GM12878 (cell line): ENCODE results near the gene MARS1. TPM values are rescaled to one million over a fixed set of nuclear protein-coding genes. Genes with fewer than 3 reads are reported as not detected.

Experiments
- CHD2 ChIP-seq: IDR thresholded peaks from 2 replicates; pipeline ENCODE4 v1.6.1; 2011; ENCODE audit warnings: low read depth, low read length, improper control_type of control experiment, borderline replicate concordance
- EED ChIP-seq: sonication (generic); IDR thresholded peaks from 2 replicates; pipeline ENCODE4 v1.6.1; 2016; ENCODE audit warnings: antibody characterized with exemption, low read depth
- FOXM1 ChIP-seq: IDR thresholded peaks from 2 replicates; pipeline ENCODE4 v1.6.1; 2012; ENCODE audit warnings: low read depth, mild to moderate bottlenecking, inconsistent platforms, low read length, moderate library complexity
- HDGF ChIP-seq: fragments of 450-650 bp; IDR thresholded peaks from 2 replicates; pipeline ENCODE4 v1.6.1; 2016; ENCODE audit warnings: antibody characterized with exemption
- IKZF2 ChIP-seq, 2 experiments: fragments of 450-650 bp; IDR thresholded peaks; 2 replicates each; pipeline ENCODE4 v1.6.1; 2017; ENCODE audit warnings: mild to moderate bottlenecking in 2 of 2, moderate library complexity in 2 of 2
- KAT2A ChIP-seq: conservative IDR thresholded peaks from 2 replicates; pipeline ENCODE4 v1.6.1; 2011; ENCODE audit warnings: low read depth, low read length; ENCODE audit not compliant: control insufficient read depth
- KLF5 ChIP-seq: fragments of 450-650 bp; IDR thresholded peaks from 2 replicates; pipeline ENCODE4 v1.6.1; 2014; ENCODE audit warnings: mild to moderate bottlenecking; ENCODE audit not compliant: partially characterized antibody
- NR2F1 ChIP-seq: fragments of 450-650 bp; conservative IDR thresholded peaks from 2 replicates; pipeline ENCODE4 v1.6.1; 2017; ENCODE audit warnings: mild to moderate bottlenecking
- POLR2AphosphoS5 ChIP-seq: IDR thresholded peaks from 2 replicates; pipeline ENCODE4 v1.6.1; 2011; ENCODE audit warnings: mild to moderate bottlenecking, low read length, inconsistent platforms
- PRDM15 ChIP-seq: fragments of 450-650 bp; formaldehyde crosslinking; IDR thresholded peaks from 2 replicates; pipeline ENCODE4 v1.4.0; 2020; ENCODE audit warnings: mild to moderate bottlenecking, moderate library complexity
- RUNX3 ChIP-seq: IDR thresholded peaks from 2 replicates; pipeline ENCODE4 v1.6.1; 2012; ENCODE audit warnings: low read length, inconsistent platforms
- SPI1 ChIP-seq: IDR thresholded peaks from 2 replicates; pipeline ENCODE4 v1.6.1; 2011; ENCODE audit warnings: low read depth, mild to moderate bottlenecking, low read length, moderate library complexity, borderline replicate concordance; ENCODE audit not compliant: insufficient read depth
- polyA plus RNA-seq, 11 experiments: library from polyadenylated mRNA; depleted of rRNA in 4 of 11; unstranded in 6 of 11; stranded (reverse) in 5 of 11; fragments of >200 nt; fragmentation: Nextera tagmentation in 4 of 11; fragmentation: Illumina TruSeq in 1 of 11; extraction: Ambion mirVana in 4 of 11; extraction: Trizol in 1 of 11; gene quantifications; 1 replicate in 1 of 11; 2 replicates in 10 of 11; pipeline versions ENCODE4 v1.2.1 to v1.2.3, GENCODE V29; 2011 to 2016; ENCODE audit warnings: inconsistent platforms in 2 of 11, missing spikeins in 2 of 11, low read depth in 1 of 11
- total RNA-seq, 4 experiments: library from RNA; depleted of rRNA in 3 of 4; stranded (reverse); fragments of >200 nt in 3 of 4; fragmentation: Illumina TruSeq in 1 of 4; extraction: Trizol in 1 of 4; gene quantifications; 2 replicates each; pipeline versions ENCODE4 v1.2.1 to v1.2.3, GENCODE V29; 2013 to 2021
- TF ChIP-seq, protein P1 (sequence below): fragments of 450-650 bp; IDR thresholded peaks from 2 replicates; pipeline ENCODE4 v1.6.1; 2017; ENCODE audit warnings: mild to moderate bottlenecking, moderate library complexity

The MARS1 gene
- total and polyA plus RNA-seq, 10 of the 15 experiments (the other 5 are each of a cell fraction or from before 2014, with no cell fraction given) = 72.3 to 270 (median 153) TPM

DNA sequence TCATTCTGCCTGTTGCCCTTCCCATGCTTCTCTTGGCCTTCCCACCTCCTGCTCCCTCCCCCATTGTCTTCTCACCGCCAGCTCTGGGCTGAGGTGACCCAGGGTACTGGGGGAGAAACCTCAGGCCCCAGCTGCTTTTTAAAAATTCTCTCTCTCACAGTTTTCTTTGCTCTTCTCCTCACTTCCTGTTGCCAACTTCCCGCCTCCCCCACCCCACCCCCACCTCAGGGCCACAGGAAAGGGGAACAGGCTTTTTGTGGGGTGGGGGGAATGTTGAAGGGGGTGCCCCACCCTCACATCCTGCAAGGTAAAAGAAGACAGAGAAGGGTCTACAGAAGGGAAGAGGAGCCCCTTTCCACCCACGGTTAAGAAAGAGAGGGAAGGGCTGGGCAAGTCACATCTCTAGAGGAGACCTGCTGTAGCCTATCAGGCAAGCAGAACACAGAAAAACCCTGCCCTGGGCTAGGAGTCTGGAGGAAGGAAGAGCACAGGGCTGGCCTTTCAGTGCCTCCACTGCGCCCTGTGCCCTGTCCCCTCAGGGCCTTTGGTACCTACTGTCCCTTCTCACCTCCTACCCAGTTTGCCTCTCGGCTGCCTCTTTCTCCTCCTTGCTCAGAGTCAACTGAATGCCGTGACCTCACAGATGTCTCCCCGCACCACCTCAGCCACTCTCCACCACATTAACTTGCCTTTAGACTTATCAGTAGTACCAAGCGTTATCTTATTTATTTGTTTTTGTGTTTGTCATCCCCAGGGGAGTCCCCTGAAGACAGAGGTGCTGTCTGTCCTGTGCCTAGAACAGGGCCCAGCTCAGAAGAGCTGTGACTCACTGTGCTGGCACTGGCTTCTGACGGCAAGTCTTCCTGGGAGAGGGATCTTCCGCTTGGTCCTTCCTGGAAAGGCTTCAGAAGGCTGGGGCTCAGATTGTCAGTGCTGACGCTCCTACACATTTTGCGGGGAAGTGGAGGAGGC lies 9.9 kb upstream of the MARS1 start (continued):
- no peak for TF ChIP-seq PRDM15 (CRISPR knock-in tag)
- TF ChIP-seq, protein P1, sequence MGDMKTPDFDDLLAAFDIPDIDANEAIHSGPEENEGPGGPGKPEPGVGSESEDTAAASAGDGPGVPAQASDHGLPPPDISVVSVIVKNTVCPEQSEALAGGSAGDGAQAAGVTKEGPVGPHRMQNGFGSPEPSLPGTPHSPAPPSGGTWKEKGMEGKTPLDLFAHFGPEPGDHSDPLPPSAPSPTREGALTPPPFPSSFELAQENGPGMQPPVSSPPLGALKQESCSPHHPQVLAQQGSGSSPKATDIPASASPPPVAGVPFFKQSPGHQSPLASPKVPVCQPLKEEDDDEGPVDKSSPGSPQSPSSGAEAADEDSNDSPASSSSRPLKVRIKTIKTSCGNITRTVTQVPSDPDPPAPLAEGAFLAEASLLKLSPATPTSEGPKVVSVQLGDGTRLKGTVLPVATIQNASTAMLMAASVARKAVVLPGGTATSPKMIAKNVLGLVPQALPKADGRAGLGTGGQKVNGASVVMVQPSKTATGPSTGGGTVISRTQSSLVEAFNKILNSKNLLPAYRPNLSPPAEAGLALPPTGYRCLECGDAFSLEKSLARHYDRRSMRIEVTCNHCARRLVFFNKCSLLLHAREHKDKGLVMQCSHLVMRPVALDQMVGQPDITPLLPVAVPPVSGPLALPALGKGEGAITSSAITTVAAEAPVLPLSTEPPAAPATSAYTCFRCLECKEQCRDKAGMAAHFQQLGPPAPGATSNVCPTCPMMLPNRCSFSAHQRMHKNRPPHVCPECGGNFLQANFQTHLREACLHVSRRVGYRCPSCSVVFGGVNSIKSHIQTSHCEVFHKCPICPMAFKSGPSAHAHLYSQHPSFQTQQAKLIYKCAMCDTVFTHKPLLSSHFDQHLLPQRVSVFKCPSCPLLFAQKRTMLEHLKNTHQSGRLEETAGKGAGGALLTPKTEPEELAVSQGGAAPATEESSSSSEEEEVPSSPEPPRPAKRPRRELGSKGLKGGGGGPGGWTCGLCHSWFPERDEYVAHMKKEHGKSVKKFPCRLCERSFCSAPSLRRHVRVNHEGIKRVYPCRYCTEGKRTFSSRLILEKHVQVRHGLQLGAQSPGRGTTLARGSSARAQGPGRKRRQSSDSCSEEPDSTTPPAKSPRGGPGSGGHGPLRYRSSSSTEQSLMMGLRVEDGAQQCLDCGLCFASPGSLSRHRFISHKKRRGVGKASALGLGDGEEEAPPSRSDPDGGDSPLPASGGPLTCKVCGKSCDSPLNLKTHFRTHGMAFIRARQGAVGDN = 0 out of 2 replicates have a peak, but pooled peaks have one; percentile 46
- TF ChIP-seq KLF5 = peak; percentile 12
- peak; percentile 51; the same call in 1 of the 2 replicates for TF ChIP-seq SPI1
- peak; percentile 28; the same call in 1 of the 2 replicates for TF ChIP-seq NR2F1
- TF ChIP-seq HDGF = peak; percentile 62; the same call in 1 of the 2 replicates
- TF ChIP-seq IKZF2 (IDR thresholded peaks at IDR 0.05) = peak; percentile 64 to 75; a peak in 3 of 4 replicates
- TF ChIP-seq CHD2 = peak; percentile 23; the same call in 1 of the 2 replicates
- peak; percentile 45; the same call in 1 of the 2 replicates for TF ChIP-seq EED
- no peak for TF ChIP-seq FOXM1
- TF ChIP-seq RUNX3 = peak; percentile 42; the same call in 1 of the 2 replicates
- 0 out of 2 replicates have a peak, but pooled peaks have one; percentile 35 for TF ChIP-seq POLR2AphosphoS5
- no peak for TF ChIP-seq KAT2A
- TF ChIP-seq, all 136 proteins: peak for 16
